Mononuclear cell (primary cell): ENCODE measurements around the gene FRMD4A. TPM values are rescaled to one million over a fixed set of nuclear protein-coding genes. Genes with fewer than 3 reads are reported as not detected.
"Not testable (repeated sequence)": the region's sequence is repeated elsewhere in the genome, so short reads cannot be mapped to it uniquely, and the experiment has no call there.

Experiments
- H3K27me3 ChIP-seq: 2 replicates; pipeline ENCODE4 v1.6.0; 2011; ENCODE audit warnings: low read length, control low read depth; ENCODE audit not compliant: insufficient read depth
- H3K4me1 ChIP-seq: 2 replicates; pipeline ENCODE4 v1.5.1; 2011; ENCODE audit warnings: mild to moderate bottlenecking, low read length, control low read depth; ENCODE audit not compliant: insufficient read depth
- H3K4me3 ChIP-seq: 2 replicates; pipeline ENCODE4 v1.5.1; 2011; ENCODE audit warnings: mild to moderate bottlenecking, low read length, moderate library complexity
- H3K9me3 ChIP-seq: 2 replicates; pipeline ENCODE4 v1.5.1; 2011; ENCODE audit warnings: low read depth, mild to moderate bottlenecking, control low read depth, low read length
- total RNA-seq: library from RNA; depleted of rRNA; stranded (reverse); fragments of >200 nt; gene quantifications from one replicate; pipeline ENCODE4 v1.2.3, GENCODE V29; 2012

FRMD4A gene
- total RNA-seq, 1 donor: 0.63 TPM

DNA sequence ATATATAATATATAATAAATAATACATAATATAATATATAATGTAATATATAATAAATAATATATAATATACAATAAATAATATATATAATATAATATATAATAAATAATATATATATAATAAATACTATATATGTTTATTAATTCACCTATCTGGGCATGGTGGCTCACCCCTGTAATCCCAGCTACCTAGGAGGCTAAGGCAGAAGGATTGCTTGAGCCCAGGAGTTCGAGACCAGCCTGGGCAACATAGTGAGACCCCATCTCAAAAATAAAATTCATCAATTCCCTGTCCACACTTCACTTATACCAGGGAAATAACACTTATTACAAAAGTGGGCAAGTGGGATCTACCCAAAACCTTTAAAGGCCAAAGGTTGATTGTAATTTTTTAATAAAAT lies 462.9 kb downstream of the FRMD4A start:
- Histone ChIP-seq H3K4me3 (no peak overlapping the region), H3K4me1 (peaks cover 15% of the 10 kb centered on the region), H3K27me3 (no peaks in the 10 kb centered on the region), H3K9me3 (no peaks in the 10 kb centered on the region)

DNA sequence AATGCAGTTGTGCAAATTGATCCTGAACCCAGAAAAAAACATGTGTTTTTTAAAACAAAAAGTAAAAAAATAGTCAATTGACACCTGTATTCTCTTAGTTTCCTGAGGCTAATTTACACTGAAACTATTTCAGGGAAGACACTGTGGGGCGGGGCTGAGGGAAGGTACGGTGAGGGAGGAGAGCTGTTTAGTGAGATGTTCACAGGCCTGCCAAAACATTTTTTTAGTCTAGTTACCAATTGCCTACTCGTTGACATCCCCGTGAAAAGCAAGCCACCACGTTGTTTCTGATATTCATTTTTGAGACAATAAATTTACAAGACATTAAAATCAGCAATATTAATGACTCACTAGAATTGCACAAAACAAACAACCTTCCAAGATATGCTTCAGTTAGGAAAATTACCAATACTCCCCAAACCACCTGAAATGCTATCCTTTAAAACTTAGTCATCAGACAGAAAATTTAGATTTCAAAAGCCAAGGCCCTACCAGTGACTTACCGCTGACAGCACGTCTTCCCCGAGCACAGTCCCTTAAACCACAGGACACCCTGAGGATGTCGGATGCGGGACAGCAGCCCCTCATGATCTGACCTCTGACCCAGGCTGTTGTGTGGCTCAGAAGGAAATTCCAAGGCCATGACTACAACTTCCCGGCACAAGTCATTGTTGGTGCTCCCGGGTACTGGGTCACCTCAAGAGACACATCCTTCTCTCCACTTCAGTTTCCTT lies 464.8 kb downstream of the FRMD4A start:
- no peaks in the 10 kb centered on the region for H3K4me1 ChIP-seq
- H3K9me3 ChIP-seq: no peaks in the 10 kb centered on the region
- H3K27me3 ChIP-seq: no peaks in the 10 kb centered on the region
- H3K4me3 ChIP-seq: no peak overlapping the region

DNA sequence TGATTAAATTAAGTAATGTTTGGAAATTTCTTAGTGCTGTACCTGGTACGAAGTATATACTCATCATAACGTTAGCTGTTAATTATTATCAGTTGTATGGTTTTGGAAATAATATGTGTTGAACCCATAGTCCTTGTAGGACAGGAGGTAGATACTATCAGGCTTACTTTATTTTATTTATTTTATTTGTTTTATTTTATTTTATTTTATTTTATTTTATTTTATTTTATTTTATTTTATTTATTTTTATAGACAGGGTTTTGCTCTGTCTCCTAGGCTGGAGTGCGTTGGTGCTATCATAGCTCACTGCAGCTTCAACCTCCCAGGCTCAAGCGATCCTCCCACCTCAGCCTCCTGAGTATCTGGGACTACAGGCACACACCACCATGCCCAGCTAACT lies 465.5 kb downstream of the FRMD4A start:
- H3K4me1 ChIP-seq, H3K4me3 ChIP-seq, H3K9me3 ChIP-seq: not testable (repeated sequence)

DNA sequence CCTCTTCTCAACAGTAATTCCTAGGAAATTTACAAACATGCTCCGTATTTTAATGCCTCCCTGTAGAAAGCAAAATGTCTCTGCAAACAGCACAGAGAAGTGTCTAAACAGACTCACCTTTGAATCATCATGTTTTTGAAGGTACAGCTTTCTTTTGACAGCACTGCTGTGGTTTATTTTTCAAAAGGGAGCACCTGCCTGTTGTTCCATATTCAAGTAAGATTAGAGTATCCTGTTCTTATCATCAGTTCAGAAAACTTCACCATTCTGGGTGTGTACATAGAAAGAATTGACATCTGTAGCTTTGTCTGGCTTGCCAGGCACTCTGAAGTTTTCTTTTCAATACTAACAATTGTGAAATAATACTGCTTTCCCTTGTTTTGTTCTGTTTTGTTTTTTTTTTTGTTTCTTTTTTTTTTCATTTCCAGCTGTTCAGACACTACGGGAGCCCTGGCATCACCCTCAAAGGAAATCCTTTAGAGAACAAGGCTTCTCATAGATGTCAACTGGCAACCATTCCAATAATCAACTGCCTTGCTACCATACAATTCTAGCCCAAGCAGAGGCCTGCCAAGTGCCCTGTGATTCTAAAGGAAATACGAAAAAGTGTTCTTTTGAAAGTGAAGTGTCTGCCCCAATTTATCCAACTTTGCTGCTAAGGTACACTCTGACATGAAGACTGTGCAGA lies 468.0 kb downstream of the FRMD4A start:
- no peak overlapping the region for H3K4me3 ChIP-seq
- no peaks in the 10 kb centered on the region for H3K4me1 ChIP-seq
- H3K9me3 ChIP-seq: no peaks in the 10 kb centered on the region
- no peaks in the 10 kb centered on the region for H3K27me3 ChIP-seq

More for the DNA sequence above, 465.5 kb downstream of the FRMD4A start:
- H3K27me3 ChIP-seq: not testable (repeated sequence)

DNA sequence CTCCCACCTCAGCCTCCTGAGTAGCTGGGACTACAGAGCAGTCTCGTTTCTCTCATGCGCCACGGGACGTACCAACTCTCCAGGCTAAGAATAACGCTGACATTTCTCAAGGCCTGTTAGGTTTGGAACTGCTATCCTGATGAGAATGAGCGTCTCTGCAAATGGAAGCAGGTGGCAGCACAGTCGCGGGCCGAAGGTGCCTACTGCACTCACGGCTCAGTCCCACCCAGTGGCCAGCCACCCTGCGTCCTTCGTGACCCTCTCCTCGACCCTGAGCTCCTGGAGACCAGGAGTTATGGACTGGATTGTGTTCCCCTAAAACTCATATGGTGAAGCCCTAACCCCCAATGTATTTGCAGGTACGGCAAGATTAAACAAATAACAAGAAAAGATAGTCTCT lies 469.8 kb downstream of the FRMD4A start:
- H3K4me1 ChIP-seq: no peaks in the 10 kb centered on the region
- no peak overlapping the region for H3K4me3 ChIP-seq
- no peaks in the 10 kb centered on the region for H3K9me3 ChIP-seq
- no peaks in the 10 kb centered on the region for H3K27me3 ChIP-seq

DNA sequence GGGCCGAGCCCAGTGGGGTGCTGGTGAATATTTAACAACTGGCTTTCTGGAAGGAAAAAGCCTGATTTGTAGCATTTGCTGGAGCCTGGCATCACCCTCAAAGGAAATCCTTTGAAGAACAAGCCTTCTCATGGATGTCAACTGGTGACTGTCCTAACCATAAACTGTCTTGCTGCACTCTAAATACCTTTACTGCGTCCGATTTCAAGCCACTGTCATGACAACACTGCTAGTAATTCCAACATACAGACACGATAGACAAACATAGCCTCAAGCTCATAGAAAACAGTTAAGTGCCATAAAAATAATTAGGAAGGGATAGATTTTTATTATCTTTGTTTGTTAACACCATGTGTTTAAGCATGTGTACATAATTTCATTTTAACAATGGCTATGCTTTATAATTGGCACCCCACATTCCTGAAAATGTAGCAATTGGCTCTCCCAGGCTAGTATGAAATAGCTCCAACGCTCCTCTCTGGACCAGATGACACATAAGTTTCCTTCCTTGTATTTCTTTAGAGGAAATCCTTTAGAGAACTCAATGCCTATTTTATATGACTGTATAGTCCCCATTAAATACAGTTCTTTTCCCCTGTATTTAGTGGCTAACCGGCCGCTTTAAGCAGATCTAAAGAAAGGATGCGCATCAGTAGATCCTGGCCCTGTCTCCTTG lies 470.6 kb downstream of the FRMD4A start:
- Histone ChIP-seq H3K4me3 (no peak overlapping the region), H3K4me1 (no peaks in the 10 kb centered on the region), H3K9me3 (no peaks in the 10 kb centered on the region), H3K27me3 (no peaks in the 10 kb centered on the region)

DNA sequence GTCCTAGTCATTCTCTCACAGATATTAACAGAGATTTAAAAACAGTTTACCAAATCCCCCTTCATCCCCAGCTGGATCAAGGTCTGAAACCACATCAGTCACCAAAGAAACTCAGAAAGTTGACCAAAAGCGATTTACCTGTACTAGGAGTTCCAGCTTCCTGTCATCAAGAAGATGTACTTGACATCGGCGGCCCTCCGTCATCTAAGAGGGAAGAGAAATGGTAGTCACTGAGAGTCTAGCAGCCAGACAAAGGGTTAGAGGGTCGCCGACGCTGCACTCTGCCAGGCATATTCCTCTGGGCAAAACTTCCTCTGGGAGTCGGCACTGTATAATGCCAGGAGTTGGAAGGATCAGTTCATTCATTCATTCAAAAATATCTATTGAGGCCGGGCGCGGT lies 472.0 kb downstream of the FRMD4A start:
- Histone ChIP-seq H3K4me1 (peaks cover 6% of the 10 kb centered on the region), H3K9me3 (no peaks in the 10 kb centered on the region), H3K4me3 (no peak overlapping the region), H3K27me3 (no peaks in the 10 kb centered on the region)

DNA sequence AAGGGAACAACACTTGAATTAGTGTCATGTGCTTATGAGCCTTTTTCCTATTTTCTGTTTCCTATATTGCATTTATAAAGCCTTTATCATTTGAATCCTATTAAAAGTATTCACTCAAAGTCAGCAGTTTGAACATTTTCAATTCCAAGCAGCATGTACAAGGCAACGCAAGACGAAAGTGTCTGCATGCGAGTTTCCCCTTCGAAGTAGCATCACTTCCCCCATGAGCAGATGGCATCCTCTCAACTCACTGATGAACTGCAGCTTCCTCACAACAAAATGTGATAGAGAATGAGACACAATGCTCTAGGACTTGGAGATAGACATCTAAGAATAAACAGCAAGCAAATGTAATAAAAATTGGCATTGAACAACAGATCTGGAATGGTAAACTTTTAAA lies 473.3 kb downstream of the FRMD4A start:
- H3K9me3 ChIP-seq: no peaks in the 10 kb centered on the region
- H3K4me3 ChIP-seq: no peak overlapping the region
- H3K27me3 ChIP-seq: no peaks in the 10 kb centered on the region
- H3K4me1 ChIP-seq: peaks cover 11% of the 10 kb centered on the region

DNA sequence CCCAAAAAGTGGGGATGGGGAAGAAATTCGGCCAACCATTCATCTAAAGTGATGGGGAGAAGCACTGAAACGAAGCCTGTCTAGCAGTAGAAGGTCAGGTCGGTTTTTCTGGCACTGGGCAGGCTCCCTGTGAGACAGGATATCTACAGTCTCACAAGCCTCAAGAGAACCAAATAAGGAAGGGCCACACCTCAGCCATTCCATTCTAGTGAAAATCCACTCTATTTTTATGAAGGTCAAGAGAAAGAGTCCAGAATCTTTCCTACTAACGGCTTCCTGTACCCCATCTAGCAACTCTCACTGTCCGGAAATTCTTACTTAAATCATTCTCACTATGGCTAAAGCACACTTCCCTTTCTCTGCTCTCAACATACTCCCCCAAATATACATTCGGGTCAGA lies 476.9 kb downstream of the FRMD4A start:
- Histone ChIP-seq H3K9me3 (no peaks in the 10 kb centered on the region), H3K4me1 (peaks cover 11% of the 10 kb centered on the region), H3K27me3 (no peaks in the 10 kb centered on the region), H3K4me3 (no peak overlapping the region)

DNA sequence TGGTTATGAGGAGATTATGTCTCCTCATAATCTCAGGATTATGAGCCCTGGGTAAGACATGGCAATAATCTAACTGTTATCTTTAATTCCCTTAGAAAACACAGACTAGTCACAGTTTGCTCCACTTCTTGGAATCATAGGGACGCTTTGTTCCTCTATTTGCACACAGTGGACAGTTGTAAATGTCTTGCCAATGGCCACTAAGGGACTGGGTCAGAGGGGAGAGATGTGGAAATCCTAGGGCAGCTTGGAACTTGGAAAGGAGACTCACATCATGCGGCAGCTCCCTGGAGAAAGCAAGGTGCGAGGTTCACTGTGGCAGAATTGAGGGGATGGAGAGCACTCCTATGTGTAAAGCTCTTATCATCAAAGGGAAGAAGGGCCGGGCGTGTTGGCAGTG lies 477.9 kb downstream of the FRMD4A start:
- no peak overlapping the region for H3K4me3 ChIP-seq
- peaks cover 11% of the 10 kb centered on the region for H3K4me1 ChIP-seq

DNA sequence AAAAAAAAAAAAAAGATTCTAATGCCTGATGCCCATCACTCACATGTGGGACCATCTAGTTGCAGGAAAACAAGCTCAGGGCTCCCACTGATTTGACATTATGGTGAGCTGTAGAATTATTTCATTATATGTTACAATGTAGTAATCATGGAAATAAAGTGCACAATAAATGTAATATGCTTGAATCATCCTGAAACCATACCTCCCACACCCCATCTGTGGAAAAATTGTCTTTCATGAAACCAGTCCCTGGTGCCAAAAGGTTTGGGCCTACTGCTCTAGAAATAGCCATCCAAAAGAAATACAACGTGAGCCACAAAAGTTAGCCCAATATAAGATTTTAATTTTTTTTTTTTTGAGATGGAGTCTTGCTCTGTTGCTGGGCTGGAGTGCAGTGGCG lies 478.8 kb downstream of the FRMD4A start:
- no peaks in the 10 kb centered on the region for H3K9me3 ChIP-seq
- no peak overlapping the region for H3K4me3 ChIP-seq
- H3K27me3 ChIP-seq: peaks cover 9% of the 10 kb centered on the region
- peaks cover 11% of the 10 kb centered on the region for H3K4me1 ChIP-seq

More for the DNA sequence above, 477.9 kb downstream of the FRMD4A start:
- Histone ChIP-seq H3K9me3 (no peaks in the 10 kb centered on the region), H3K27me3 (peaks cover 1% of the 10 kb centered on the region)

DNA sequence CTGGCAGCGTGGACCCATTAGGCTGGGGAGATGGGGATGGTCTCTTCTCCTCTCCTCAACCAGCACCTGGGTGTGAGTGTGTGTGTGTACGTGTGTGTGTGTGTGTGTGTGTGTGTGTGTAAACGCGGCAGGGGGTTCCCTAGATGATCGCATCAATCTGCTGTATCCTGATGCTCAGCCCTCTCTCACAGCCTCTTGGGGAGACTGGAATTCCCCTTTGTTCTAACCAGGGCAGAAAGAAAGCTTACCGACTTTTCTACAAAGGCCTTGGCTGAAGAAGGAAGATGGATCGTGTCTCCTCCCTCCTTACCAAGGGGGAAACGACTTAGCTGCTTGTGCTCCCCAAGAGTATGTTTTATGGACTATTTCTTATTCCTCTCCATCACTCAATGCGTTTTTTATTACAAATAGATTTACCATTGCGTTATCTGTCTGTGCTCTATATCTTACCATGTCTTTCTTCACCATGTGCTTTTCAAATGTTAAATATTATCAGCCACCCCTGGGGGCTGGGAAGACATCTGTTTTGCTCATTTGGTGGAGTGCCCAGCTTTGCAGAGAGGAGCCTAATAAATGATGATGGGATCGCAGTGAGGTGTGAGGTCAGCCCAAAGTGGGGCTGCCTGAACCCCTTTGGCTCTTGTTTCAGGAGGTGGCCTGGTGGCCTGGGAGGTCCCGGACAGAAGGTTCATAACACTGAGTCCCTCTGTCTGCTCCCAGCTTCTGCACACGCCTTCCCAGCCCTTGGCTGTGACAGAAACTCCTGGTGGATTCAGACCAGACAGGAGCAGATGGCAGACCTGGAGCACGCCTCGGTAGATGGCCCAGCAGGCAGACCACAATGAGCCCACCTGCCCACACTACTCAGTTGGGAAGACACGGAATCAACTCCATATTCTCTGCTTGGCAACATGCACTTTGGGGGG lies 481.9 kb downstream of the FRMD4A start:
- H3K9me3 ChIP-seq: no peaks in the 10 kb centered on the region
- peaks cover 6% of the 10 kb centered on the region for H3K4me1 ChIP-seq
- H3K4me3 ChIP-seq: no peak overlapping the region
- peaks cover 25% of the 10 kb centered on the region for H3K27me3 ChIP-seq

DNA sequence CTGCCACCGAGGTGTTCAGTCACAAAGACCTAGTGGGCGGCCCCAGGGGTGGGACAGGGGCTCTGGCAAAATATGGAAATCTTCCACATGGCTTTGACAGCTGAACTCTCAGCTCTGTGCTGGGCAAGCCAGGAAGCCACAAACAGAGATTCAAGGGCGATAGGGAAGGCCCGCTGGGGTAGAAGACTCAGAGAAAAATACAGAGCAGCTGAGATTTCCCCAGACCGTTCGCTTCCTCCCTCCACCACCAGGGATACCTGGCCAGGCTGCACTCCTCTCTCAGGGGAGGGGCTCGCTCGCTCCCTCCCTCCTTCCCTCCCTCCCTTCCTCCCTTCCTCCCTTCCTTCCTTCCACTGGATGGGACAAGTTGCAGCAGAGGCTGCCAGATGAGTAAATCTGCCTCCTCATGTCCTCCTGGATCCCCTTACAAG lies 483.5 kb downstream of the FRMD4A start:
- Histone ChIP-seq H3K9me3 (no peaks in the 10 kb centered on the region), H3K27me3 (peaks cover 26% of the 10 kb centered on the region), H3K4me1 (no peaks in the 10 kb centered on the region), H3K4me3 (no peak overlapping the region)

DNA sequence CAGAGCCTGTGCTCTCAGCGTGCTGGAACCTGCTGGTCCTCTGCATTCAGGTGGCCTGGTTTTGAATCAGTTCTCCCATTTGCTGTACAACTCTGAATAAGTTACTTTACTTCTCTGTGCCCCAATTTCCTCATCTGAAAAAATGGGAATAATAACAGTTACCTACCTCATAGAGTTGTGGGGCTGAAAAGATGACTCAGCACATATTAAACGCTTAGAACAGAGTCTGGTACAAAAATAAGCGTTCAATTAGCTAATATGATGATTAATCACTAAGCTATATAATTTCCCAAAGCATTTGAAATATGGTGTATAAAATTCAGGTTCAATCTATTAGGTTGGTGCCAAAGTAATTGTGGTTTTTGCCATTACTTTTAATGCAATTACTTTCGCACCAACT lies 484.8 kb downstream of the FRMD4A start:
- Histone ChIP-seq H3K9me3 (peaks cover 5% of the 10 kb centered on the region), H3K27me3 (peaks cover 26% of the 10 kb centered on the region), H3K4me1 (no peaks in the 10 kb centered on the region), H3K4me3 (no peak overlapping the region)

DNA sequence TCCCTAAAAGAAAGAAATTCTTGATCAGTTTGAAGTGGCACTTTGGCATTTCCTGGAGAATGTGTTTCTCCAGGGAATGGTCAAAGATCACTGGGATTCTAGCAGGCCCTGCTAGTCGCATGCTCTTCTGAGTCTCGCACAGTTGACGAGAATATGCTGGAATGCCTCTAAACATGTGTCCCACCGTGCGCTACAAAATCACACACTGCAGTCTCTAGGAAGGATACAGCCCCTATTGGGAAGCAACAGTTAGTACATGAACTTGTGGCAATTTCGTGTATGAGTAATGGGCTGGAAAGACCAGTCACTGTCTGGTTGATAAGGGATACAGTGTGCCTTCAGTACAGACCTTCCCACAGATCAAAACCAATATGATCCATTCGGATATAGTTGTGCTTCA lies 486.1 kb downstream of the FRMD4A start:
- H3K9me3 ChIP-seq: peaks cover 5% of the 10 kb centered on the region
- peaks cover 26% of the 10 kb centered on the region for H3K27me3 ChIP-seq
- no peaks in the 10 kb centered on the region for H3K4me1 ChIP-seq
- H3K4me3 ChIP-seq: no peak overlapping the region
